Activated CD4-positive, alpha-beta T cell treated with anti-CD3 and anti-CD28 coated beads, Interleukin-2, amount 10 ng/mL, durations not matched to agents 24 days and 14 days (primary cell): ENCODE results near the gene PRSS38. TPM values are rescaled to one million over a fixed set of nuclear protein-coding genes. Genes with fewer than 3 reads are reported as not detected.

Source experiments
- DNase-seq: peaks from one replicate; pipeline ENCODE4 v3.0.0; 2022
- H3K27ac Mint-ChIP-seq: one replicate; pipeline ENCODE4 v1.8.0; 2022; ENCODE audit warnings: mild to moderate bottlenecking, mixed read lengths
- H3K27me3 Mint-ChIP-seq: one replicate; pipeline ENCODE4 v1.8.0; 2022; ENCODE audit warnings: mixed read lengths
- H3K36me3 Mint-ChIP-seq: one replicate; pipeline ENCODE4 v1.8.0; 2022; ENCODE audit warnings: low read depth, mild to moderate bottlenecking, mixed read lengths
- H3K4me1 Mint-ChIP-seq: one replicate; pipeline ENCODE4 v1.8.0; 2021; ENCODE audit warnings: mixed read lengths
- H3K4me3 Mint-ChIP-seq: one replicate; pipeline ENCODE4 v1.8.0; 2022; ENCODE audit warnings: mild to moderate bottlenecking, moderate library complexity, mixed read lengths
- H3K9me3 Mint-ChIP-seq: one replicate; pipeline ENCODE4 v1.8.0; 2021; ENCODE audit warnings: mixed read lengths
- intact Hi-C: fragments of 100-400 bp; cut with micrococcal nuclease; formaldehyde crosslinking; loops from one replicate; pipeline ENCODE4 v1.15.1; 2023
- total RNA-seq: library from RNA; stranded (reverse); gene quantifications from 2 replicates; pipeline ENCODE4 v1.2.3, GENCODE V29; 2022

The PRSS38 gene
- total RNA-seq, 1 donor from 2014 or later, result not detected

GRCh38 chr1:227774051-227774731, 41.3 kb upstream of the PRSS38 start:
- intact Hi-C loops, result no loop called here
- Mint-ChIP-seq H3K4me3 (peak overlapping the region; percentile 63), H3K27me3 (no peaks in the 10 kb centered on the region), H3K9me3 (no peaks in the 10 kb centered on the region), H3K4me1 (peaks cover 21% of the 10 kb centered on the region), H3K27ac (peak overlapping the region; percentile 64), H3K36me3 (peaks cover 13% of the 10 kb centered on the region)
- DNase-seq, result peak; percentile 79

- DNase-seq, result no peak
- Mint-ChIP-seq H3K4me1 (peaks cover 21% of the 10 kb centered on the region), H3K27me3 (no peaks in the 10 kb centered on the region), H3K4me3 (no peak overlapping the region), H3K9me3 (no peaks in the 10 kb centered on the region), H3K27ac (no peak overlapping the region), H3K36me3 (peaks cover 13% of the 10 kb centered on the region)
- intact Hi-C loops, result no loop called here
Observed at GRCh38 chr1:227774821-227775661, 40.4 kb upstream of the PRSS38 start.

- Mint-ChIP-seq H3K4me1 (peaks cover 21% of the 10 kb centered on the region), H3K4me3 (no peak overlapping the region), H3K36me3 (peaks cover 13% of the 10 kb centered on the region), H3K9me3 (no peaks in the 10 kb centered on the region), H3K27me3 (no peaks in the 10 kb centered on the region), H3K27ac (no peak overlapping the region)
- DNase-seq, result no peak
- intact Hi-C loops, result no loop called here
Observed at GRCh38 chr1:227775841-227776240, 39.6 kb upstream of the PRSS38 start.

- Mint-ChIP-seq H3K36me3 (peaks cover 13% of the 10 kb centered on the region), H3K4me1 (peaks cover 21% of the 10 kb centered on the region), H3K27ac (no peak overlapping the region), H3K27me3 (no peaks in the 10 kb centered on the region), H3K9me3 (no peaks in the 10 kb centered on the region), H3K4me3 (no peak overlapping the region)
- no peak for DNase-seq
- intact Hi-C loops, result no loop called here
Observed at GRCh38 chr1:227776331-227776771, 39.1 kb upstream of the PRSS38 start.

GRCh38 chr1:227777156-227777555, 38.3 kb upstream of the PRSS38 start:
- Mint-ChIP-seq H3K9me3 (no peaks in the 10 kb centered on the region), H3K4me1 (peaks cover 21% of the 10 kb centered on the region)

GRCh38 chr1:227777646-227778045, 37.8 kb upstream of the PRSS38 start:
- intact Hi-C loops, result no loop called here

More at GRCh38 chr1:227777156-227777555, 38.3 kb upstream of the PRSS38 start:
- Mint-ChIP-seq H3K27ac (no peak overlapping the region), H3K4me3 (no peak overlapping the region), H3K27me3 (no peaks in the 10 kb centered on the region), H3K36me3 (peaks cover 15% of the 10 kb centered on the region)
- intact Hi-C loops, result no loop called here
- DNase-seq, result no peak

GRCh38 chr1:227778401-227778947, 37.0 kb upstream of the PRSS38 start:
- H3K27ac Mint-ChIP-seq, result no peak overlapping the region
- no peak for DNase-seq
- H3K9me3 Mint-ChIP-seq, result no peaks in the 10 kb centered on the region
- H3K27me3 Mint-ChIP-seq, result no peaks in the 10 kb centered on the region
- peaks cover 15% of the 10 kb centered on the region for H3K36me3 Mint-ChIP-seq
- intact Hi-C loops, result no loop called here
- H3K4me1 Mint-ChIP-seq, result peaks cover 14% of the 10 kb centered on the region
- no peak overlapping the region for H3K4me3 Mint-ChIP-seq

More at GRCh38 chr1:227777646-227778045, 37.8 kb upstream of the PRSS38 start:
- H3K27ac Mint-ChIP-seq, result no peak overlapping the region
- H3K36me3 Mint-ChIP-seq, result peaks cover 15% of the 10 kb centered on the region
- no peaks in the 10 kb centered on the region for H3K27me3 Mint-ChIP-seq
- H3K4me1 Mint-ChIP-seq, result peaks cover 16% of the 10 kb centered on the region
- H3K4me3 Mint-ChIP-seq, result no peak overlapping the region
- DNase-seq, result no peak
- H3K9me3 Mint-ChIP-seq, result no peaks in the 10 kb centered on the region

- intact Hi-C loops, result no loop called here
- H3K27me3 Mint-ChIP-seq, result no peaks in the 10 kb centered on the region
- H3K36me3 Mint-ChIP-seq, result peaks cover 13% of the 10 kb centered on the region
- DNase-seq, result no peak
- no peak overlapping the region for H3K27ac Mint-ChIP-seq
- no peaks in the 10 kb centered on the region for H3K9me3 Mint-ChIP-seq
- H3K4me3 Mint-ChIP-seq, result no peak overlapping the region
- peaks cover 8% of the 10 kb centered on the region for H3K4me1 Mint-ChIP-seq
Observed at GRCh38 chr1:227779021-227779441, 36.4 kb upstream of the PRSS38 start.

- intact Hi-C loops, result no loop called here
- DNase-seq, result no peak
- H3K4me3 Mint-ChIP-seq, result no peak overlapping the region
- no peak overlapping the region for H3K27ac Mint-ChIP-seq
- H3K36me3 Mint-ChIP-seq, result peaks cover 8% of the 10 kb centered on the region
- no peaks in the 10 kb centered on the region for H3K9me3 Mint-ChIP-seq
- H3K27me3 Mint-ChIP-seq, result no peaks in the 10 kb centered on the region
- H3K4me1 Mint-ChIP-seq, result peaks cover 4% of the 10 kb centered on the region
Observed at GRCh38 chr1:227779685-227780084, 35.8 kb upstream of the PRSS38 start.

- H3K4me3 Mint-ChIP-seq, result no peak overlapping the region
- peaks cover under 1% of the 10 kb centered on the region for H3K4me1 Mint-ChIP-seq
- no peaks in the 10 kb centered on the region for H3K9me3 Mint-ChIP-seq
- DNase-seq, result no peak
- intact Hi-C loops, result no loop called here
- no peak overlapping the region for H3K27ac Mint-ChIP-seq
- H3K36me3 Mint-ChIP-seq, result peaks cover 8% of the 10 kb centered on the region
- H3K27me3 Mint-ChIP-seq, result no peaks in the 10 kb centered on the region
Observed at GRCh38 chr1:227780101-227781044, 35.1 kb upstream of the PRSS38 start.

- Mint-ChIP-seq H3K9me3 (no peaks in the 10 kb centered on the region), H3K36me3 (peaks cover 8% of the 10 kb centered on the region), H3K27ac (no peak overlapping the region), H3K27me3 (peaks cover 2% of the 10 kb centered on the region), H3K4me3 (no peak overlapping the region), H3K4me1 (peaks cover 3% of the 10 kb centered on the region)
- intact Hi-C loops, result no loop called here
- DNase-seq, result no peak
Observed at GRCh38 chr1:227781314-227781930, 34.1 kb upstream of the PRSS38 start.

GRCh38 chr1:227782226-227782625, 33.2 kb upstream of the PRSS38 start:
- Mint-ChIP-seq H3K36me3 (peaks cover 6% of the 10 kb centered on the region), H3K27ac (no peak overlapping the region), H3K27me3 (peaks cover 2% of the 10 kb centered on the region), H3K9me3 (no peaks in the 10 kb centered on the region), H3K4me3 (no peak overlapping the region), H3K4me1 (peaks cover 6% of the 10 kb centered on the region)
- intact Hi-C loops, result no loop called here
- DNase-seq, result no peak
